ENCODE data around the gene UNC5B. TPM values are rescaled to one million over a fixed set of nuclear protein-coding genes. Genes with fewer than 3 reads are reported as not detected.

Gene UNC5B
- total and polyA plus RNA-seq, 11 donors, result 4.8 to 22.8 (median 10.1) TPM

DNA sequence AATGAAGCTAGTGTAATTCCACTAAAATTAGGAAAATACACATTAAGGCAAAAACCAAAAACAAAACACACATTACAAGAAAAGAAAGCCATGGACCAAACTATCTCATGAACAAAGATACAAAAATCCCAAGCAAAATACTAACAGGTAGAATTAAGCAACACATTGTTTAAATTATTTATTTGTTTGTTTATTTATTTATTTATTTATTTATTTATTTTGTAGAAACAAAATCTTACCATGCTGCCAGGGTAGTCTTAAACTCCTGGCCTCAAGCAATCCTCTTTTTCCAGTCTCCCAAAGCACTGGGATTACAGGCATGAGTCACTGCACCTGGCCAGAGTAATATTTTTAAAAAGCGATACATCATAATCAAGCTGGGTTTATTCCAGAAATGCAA is 99.8 kb downstream of the UNC5B start:
- H3K27ac ChIP-seq, result no peak overlapping the region
- intact Hi-C loops (cut with DNase I), result loop anchor here in 9 of 10 donors (5.0 to 10.0 kb wide), 10 partner anchors 263 to 733 kb away; no protein-coding TSS in a partner anchor
- no peak overlapping the region for H3K4me3 ChIP-seq
- no peak for DNase-seq
- ATAC-seq, result no peak
- H3K36me3 ChIP-seq, result no peaks in the 10 kb centered on the region
- WGBS, 4 donors, result 89 to 97% (median 94%) methylated on average over 1 of the region's 1 CpG
- peaks cover 0 to 35% (median 13%) of the 10 kb centered on the region in 12 donors for H3K4me1 ChIP-seq
- TF ChIP-seq POLR2A (IDR thresholded peaks at IDR 0.05) (no peak), CTCF (IDR thresholded peaks at IDR 0.05) (no peak)
- peaks cover 0 to 3% (median 0%) of the 10 kb centered on the region in 12 donors for H3K9me3 ChIP-seq
- no peaks in the 10 kb centered on the region for H3K27me3 ChIP-seq

DNA sequence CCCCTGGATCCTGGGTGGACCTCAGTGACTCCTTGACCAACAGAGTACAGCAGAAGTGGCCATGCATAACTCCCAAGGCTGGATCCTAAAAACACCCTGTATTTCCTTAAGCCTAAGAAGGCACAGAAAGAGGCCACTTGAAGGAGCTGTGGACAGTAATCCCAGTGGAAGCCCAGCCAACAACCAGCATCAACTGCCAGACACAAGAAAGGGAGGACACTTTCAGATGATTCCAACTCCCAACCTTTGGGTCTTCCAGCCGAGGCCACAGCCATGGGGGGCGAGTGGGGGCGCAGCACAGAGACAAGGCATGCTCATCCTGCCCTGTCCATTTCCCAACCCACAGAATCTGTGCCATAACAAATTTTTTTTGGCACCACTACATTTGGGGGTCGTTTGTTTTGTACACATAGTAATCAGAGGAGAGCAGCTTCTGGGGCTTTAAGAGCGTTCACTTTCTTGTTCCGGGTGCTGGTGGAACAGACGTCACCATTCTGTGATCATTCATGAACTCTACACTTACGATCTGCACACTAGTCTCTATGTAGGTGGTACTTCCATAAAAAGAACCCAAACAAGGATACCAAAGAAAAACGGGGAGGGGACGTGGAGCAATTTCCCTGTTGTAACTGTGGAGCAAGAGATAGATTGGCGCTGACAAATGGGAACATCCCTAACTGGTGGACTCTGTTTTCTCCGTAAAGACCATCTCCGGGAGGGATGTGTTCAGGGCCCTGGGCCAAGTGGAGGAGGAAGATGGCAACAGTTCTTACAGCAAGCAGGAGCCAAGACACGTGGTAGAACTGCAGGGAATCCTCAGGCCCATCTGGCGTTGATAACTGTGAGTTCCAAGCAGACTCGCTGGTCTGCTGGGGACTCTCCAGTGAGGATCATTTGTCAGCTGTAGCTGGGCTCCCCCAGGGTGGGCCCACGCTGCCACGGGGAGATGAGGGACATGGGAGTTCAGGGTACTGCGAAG is 100.7 kb downstream of the UNC5B start:
- DNase-seq (peak in 4 of 5 donors; percentile 54 to 60 (median 58)), ATAC-seq (peak; percentile 36 to 68 (median 52))
- H3K27me3 ChIP-seq, result no peaks in the 10 kb centered on the region
- peak overlapping the region in 6 of 12 donors; percentile 13 to 57 (median 27) for H3K27ac ChIP-seq
- peaks cover 0 to 34% (median 13%) of the 10 kb centered on the region in 12 donors for H3K4me1 ChIP-seq
- 23 to 47% (median 38%) methylated on average over 13 to 19 of the region's 19 CpGs for WGBS, 4 donors
- peak overlapping the region in 4 of 12 donors; percentile 0 to 33 (median 21) for H3K4me3 ChIP-seq
- H3K9me3 ChIP-seq, result peaks cover 0 to 3% (median 0%) of the 10 kb centered on the region in 12 donors
- intact Hi-C loops (cut with DNase I), result loop anchor here in 9 of 10 donors (5.0 to 10.0 kb wide), 10 partner anchors 262 to 732 kb away; no protein-coding TSS in a partner anchor
- no peak for TF ChIP-seq CTCF (IDR thresholded peaks at IDR 0.05)
- TF ChIP-seq POLR2A (IDR thresholded peaks at IDR 0.05), result no peak
- no peaks in the 10 kb centered on the region for H3K36me3 ChIP-seq

GRCh38 chr10:71314028-71314693 is 101.8 kb downstream of the UNC5B start:
- peaks cover 0 to 3% (median 0%) of the 10 kb centered on the region in 12 donors for H3K9me3 ChIP-seq
- DNase-seq (peak in 4 of 5 donors; percentile 44 to 66 (median 50)), ATAC-seq (peak; percentile 54 to 68 (median 66))
- peak overlapping the region in 3 of 12 donors; percentile 21 to 57 (median 30) for H3K27ac ChIP-seq
- H3K27me3 ChIP-seq, result no peaks in the 10 kb centered on the region
- intact Hi-C loops (cut with DNase I), result loop anchor here in 9 of 10 donors (1.0 to 10.0 kb wide), 13 partner anchors 256 to 731 kb away; no protein-coding TSS in a partner anchor
- TF ChIP-seq CTCF (IDR thresholded peaks at IDR 0.05), result peak; percentile 74 to 96 (median 86)
- TF ChIP-seq POLR2A (IDR thresholded peaks at IDR 0.05), result no peak
- no peaks in the 10 kb centered on the region for H3K36me3 ChIP-seq
- H3K4me3 ChIP-seq, result peak overlapping the region in 4 of 12 donors; percentile 14 to 36 (median 26)
- WGBS, 4 donors, result 5 to 9% (median 6%) methylated on average over 12 to 21 of the region's 21 CpGs
- H3K4me1 ChIP-seq, result peaks cover 0 to 34% (median 18%) of the 10 kb centered on the region in 12 donors
